ENCODE results near the gene TFB1M. TPM values are rescaled to one million over a fixed set of nuclear protein-coding genes. Genes with fewer than 3 reads are reported as not detected.

The TFB1M gene
- total and polyA plus RNA-seq, 4 donors: 9.7 to 27.9 (median 19.0) TPM

DNA sequence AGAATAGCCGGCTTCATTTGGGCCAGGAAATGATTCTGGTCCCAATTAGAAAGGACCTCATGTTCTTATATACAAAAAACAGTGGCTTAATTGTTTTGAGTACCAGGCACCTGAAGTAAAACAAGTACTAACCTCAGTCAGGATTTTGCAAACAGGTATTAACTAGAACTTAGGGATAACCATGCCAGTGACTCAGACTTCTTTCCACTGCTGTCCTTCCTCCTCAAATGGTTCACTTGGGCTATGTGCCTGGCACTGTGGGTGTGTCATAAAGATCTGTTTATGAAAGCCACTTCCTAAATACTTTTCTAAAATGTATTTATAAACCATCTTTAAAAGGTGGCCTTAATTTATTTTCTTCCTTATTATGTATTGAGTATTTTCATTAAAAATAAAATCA is 39.8 kb downstream of the TFB1M start:
- no peak for DNase-seq
- Histone ChIP-seq H3K9ac (ENCODE audit: insufficient read depth in 1 of 2, low read length in 2 of 2) (no peak overlapping the region), H3K4me1 (ENCODE audit: control insufficient read depth in 5 of 5, insufficient read depth in 5 of 5, low read length in 5 of 5) (peaks cover 0 to 45% (median 12%) of the 10 kb centered on the region in 5 donors), H3K4me3 (no peak overlapping the region), H3K36me3 (ENCODE audit: control insufficient read depth in 4 of 4, insufficient read depth in 4 of 4, low read length in 4 of 4) (peaks cover 0 to 9% (median 4%) of the 10 kb centered on the region in 4 donors), H3K27ac (ENCODE audit: low read depth in 1 of 2, low read length in 1 of 2) (peak overlapping the region in 1 of 2 donors; percentile 21), H3K9me3 (ENCODE audit: control insufficient read depth in 4 of 4, insufficient read depth in 3 of 4, low read length in 3 of 4) (no peaks in the 10 kb centered on the region), H3K27me3 (ENCODE audit: control insufficient read depth in 3 of 3, insufficient read depth in 3 of 3, low read length in 2 of 3) (no peaks in the 10 kb centered on the region)
- WGBS, 2 donors: 61 to 81% methylated on average over 1 of the region's 1 CpG
- ATAC-seq (ENCODE audit: insufficient read depth, low FRiP score): no peak
- TF ChIP-seq, protein P1, sequence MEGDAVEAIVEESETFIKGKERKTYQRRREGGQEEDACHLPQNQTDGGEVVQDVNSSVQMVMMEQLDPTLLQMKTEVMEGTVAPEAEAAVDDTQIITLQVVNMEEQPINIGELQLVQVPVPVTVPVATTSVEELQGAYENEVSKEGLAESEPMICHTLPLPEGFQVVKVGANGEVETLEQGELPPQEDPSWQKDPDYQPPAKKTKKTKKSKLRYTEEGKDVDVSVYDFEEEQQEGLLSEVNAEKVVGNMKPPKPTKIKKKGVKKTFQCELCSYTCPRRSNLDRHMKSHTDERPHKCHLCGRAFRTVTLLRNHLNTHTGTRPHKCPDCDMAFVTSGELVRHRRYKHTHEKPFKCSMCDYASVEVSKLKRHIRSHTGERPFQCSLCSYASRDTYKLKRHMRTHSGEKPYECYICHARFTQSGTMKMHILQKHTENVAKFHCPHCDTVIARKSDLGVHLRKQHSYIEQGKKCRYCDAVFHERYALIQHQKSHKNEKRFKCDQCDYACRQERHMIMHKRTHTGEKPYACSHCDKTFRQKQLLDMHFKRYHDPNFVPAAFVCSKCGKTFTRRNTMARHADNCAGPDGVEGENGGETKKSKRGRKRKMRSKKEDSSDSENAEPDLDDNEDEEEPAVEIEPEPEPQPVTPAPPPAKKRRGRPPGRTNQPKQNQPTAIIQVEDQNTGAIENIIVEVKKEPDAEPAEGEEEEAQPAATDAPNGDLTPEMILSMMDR (IDR thresholded peaks at IDR 0.05; ENCODE audit: control extremely low read depth, extremely low read depth): no peak

DNA sequence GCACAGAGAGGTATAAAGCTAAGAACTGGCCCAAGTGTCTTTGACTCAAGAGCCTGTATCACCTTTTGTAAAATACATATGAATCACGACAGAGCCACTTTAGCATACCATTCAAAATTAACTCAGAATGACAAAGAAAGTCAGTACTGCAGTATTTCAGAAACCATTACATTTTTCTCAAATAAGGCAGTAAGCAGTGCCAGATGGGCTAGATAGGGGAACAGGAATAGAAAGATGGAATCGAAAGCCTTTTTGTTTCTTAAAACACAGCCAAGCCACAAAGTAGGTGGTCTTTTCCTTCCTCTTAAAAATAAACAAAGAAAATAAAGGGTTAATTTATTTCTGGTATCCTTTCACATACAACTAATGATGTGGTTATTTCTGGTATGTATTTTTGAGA is 40.2 kb downstream of the TFB1M start:
- Histone ChIP-seq H3K4me3 (no peak overlapping the region), H3K4me1 (ENCODE audit: control insufficient read depth in 5 of 5, insufficient read depth in 5 of 5, low read length in 5 of 5) (peaks cover 0 to 45% (median 12%) of the 10 kb centered on the region in 5 donors), H3K36me3 (ENCODE audit: control insufficient read depth in 4 of 4, insufficient read depth in 4 of 4, low read length in 4 of 4) (peaks cover 0 to 8% (median 3%) of the 10 kb centered on the region in 4 donors), H3K9ac (ENCODE audit: insufficient read depth in 1 of 2, low read length in 2 of 2) (no peak overlapping the region), H3K27ac (ENCODE audit: low read depth in 1 of 2, low read length in 1 of 2) (peak overlapping the region in 1 of 2 donors; percentile 21), H3K27me3 (ENCODE audit: control insufficient read depth in 3 of 3, insufficient read depth in 3 of 3, low read length in 2 of 3) (no peaks in the 10 kb centered on the region), H3K9me3 (ENCODE audit: control insufficient read depth in 4 of 4, insufficient read depth in 3 of 4, low read length in 3 of 4) (no peaks in the 10 kb centered on the region)
- DNase-seq: no peak
- no peak for ATAC-seq (ENCODE audit: insufficient read depth, low FRiP score)
- TF ChIP-seq, protein P1 (IDR thresholded peaks at IDR 0.05; ENCODE audit: control extremely low read depth, extremely low read depth): no peak
- WGBS, 2 donors: 45 to 60% methylated on average over 2 of the region's 2 CpGs

DNA sequence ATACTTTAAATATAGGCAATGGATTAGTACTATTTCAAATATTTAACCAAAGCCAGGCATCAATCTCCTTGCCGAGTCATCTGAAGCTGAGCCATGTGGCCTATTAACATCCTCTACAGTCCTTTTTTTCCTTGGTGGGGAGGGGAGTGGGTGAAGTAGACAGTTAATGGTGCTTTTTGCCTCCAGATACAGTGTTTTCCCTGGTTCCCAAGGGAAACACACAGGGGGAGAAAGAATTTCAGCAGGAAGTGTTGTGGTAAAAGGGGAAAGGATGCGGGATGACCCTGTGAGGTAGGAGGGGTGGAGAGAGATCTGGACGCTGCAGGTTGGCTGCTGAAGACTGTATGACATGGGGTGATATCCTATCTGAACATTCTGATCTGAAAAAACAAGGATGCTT is 40.9 kb downstream of the TFB1M start:
- TF ChIP-seq, protein P1 (IDR thresholded peaks at IDR 0.05; ENCODE audit: control extremely low read depth, extremely low read depth): no peak
- Histone ChIP-seq H3K9ac (ENCODE audit: insufficient read depth in 1 of 2, low read length in 2 of 2) (no peak overlapping the region), H3K4me3 (no peak overlapping the region), H3K27me3 (ENCODE audit: control insufficient read depth in 3 of 3, insufficient read depth in 3 of 3, low read length in 2 of 3) (no peaks in the 10 kb centered on the region), H3K36me3 (ENCODE audit: control insufficient read depth in 4 of 4, insufficient read depth in 4 of 4, low read length in 4 of 4) (peaks cover 0 to 8% (median 3%) of the 10 kb centered on the region in 4 donors), H3K4me1 (ENCODE audit: control insufficient read depth in 5 of 5, insufficient read depth in 5 of 5, low read length in 5 of 5) (peaks cover 0 to 45% (median 12%) of the 10 kb centered on the region in 5 donors), H3K9me3 (ENCODE audit: control insufficient read depth in 4 of 4, insufficient read depth in 3 of 4, low read length in 3 of 4) (no peaks in the 10 kb centered on the region), H3K27ac (ENCODE audit: low read depth in 1 of 2, low read length in 1 of 2) (no peak overlapping the region)
- DNase-seq (peak; percentile 31 to 55 (median 41)), ATAC-seq (ENCODE audit: insufficient read depth, low FRiP score) (no peak)
- 53 to 62% methylated on average over 3 of the region's 3 CpGs for WGBS, 2 donors

Data from lung (tissue), 12 donors.